Smooth muscle cell (in vitro differentiated cells): ENCODE measurements around the gene USP7. TPM values are rescaled to one million over a fixed set of nuclear protein-coding genes. Genes with fewer than 3 reads are reported as not detected.

Source experiments
- DNase-seq: peaks from one replicate; lab custom pipeline; 2025; ENCODE audit not compliant: unreplicated experiment; lab: John Stamatoyannopoulos, UW
- H2AFZ ChIP-seq: fragments of 200-600 bp; sonication (generic); 2 replicates; pipeline ENCODE4 v1.6.0; 2016; ENCODE audit warnings: antibody characterized with exemption, low read depth, mild to moderate bottlenecking
- H3F3A ChIP-seq: fragments of 200-600 bp; sonication (generic); 2 replicates; pipeline ENCODE4 v1.6.0; 2017; ENCODE audit warnings: antibody characterized with exemption, low read depth
- H3K27ac ChIP-seq: fragments of 200-600 bp; sonication (generic); 2 replicates; pipeline ENCODE4 v1.5.1; 2016; ENCODE audit warnings: low read depth, mild to moderate bottlenecking
- H3K27me3 ChIP-seq: fragments of 200-600 bp; sonication (generic); 2 replicates; pipeline ENCODE4 v1.6.1; 2016; ENCODE audit warnings: low read depth, mild to moderate bottlenecking
- H3K36me3 ChIP-seq: fragments of 200-600 bp; sonication (generic); 2 replicates; pipeline ENCODE4 v1.5.1; 2016; ENCODE audit warnings: low read depth
- H3K4me1 ChIP-seq: fragments of 200-600 bp; sonication (generic); 2 replicates; pipeline ENCODE4 v1.5.1; 2016; ENCODE audit warnings: low read depth
- H3K4me2 ChIP-seq: fragments of 200-600 bp; sonication (generic); 2 replicates; pipeline ENCODE4 v1.6.0; 2016; ENCODE audit warnings: mild to moderate bottlenecking
- H3K4me3 ChIP-seq: fragments of 200-600 bp; sonication (generic); 2 replicates; pipeline ENCODE4 v1.5.1; 2016; ENCODE audit warnings: mild to moderate bottlenecking
- H3K79me2 ChIP-seq: fragments of 200-600 bp; sonication (generic); 2 replicates; pipeline ENCODE4 v1.6.0; 2016; ENCODE audit warnings: low read depth, mild to moderate bottlenecking
- H3K9ac ChIP-seq: fragments of 200-600 bp; sonication (generic); 2 replicates; pipeline ENCODE4 v1.6.0; 2016; ENCODE audit warnings: low read depth
- H3K9me3 ChIP-seq: fragments of 200-600 bp; sonication (generic); replicated peaks from 2 replicates; pipeline ENCODE4 v1.5.1; 2016; ENCODE audit warnings: low read depth
- H4K20me1 ChIP-seq: fragments of 200-600 bp; sonication (generic); 2 replicates; pipeline ENCODE4 v1.6.0; 2016; ENCODE audit warnings: low read depth
- WGBS: methylation state at CpG from one replicate; pipeline ENCODE4 v1.1.7; 2016; ENCODE audit warnings: low lambda C conversion rate; 5-methylcytosine and 5-hydroxymethylcytosine counted together
- polyA plus RNA-seq: library from polyadenylated mRNA; unstranded; fragments of >200 nt; fragmentation: Nextera tagmentation; extraction: Ambion mirVana; gene quantifications from 2 replicates; pipeline ENCODE4 v1.2.1, GENCODE V29; 2016
- total RNA-seq: library from RNA; depleted of rRNA; stranded (reverse); fragments of >200 nt; gene quantifications from 2 replicates; pipeline ENCODE4 v1.2.3, GENCODE V29; 2014
- TF ChIP-seq, protein P1 (sequence below): fragments of 200-600 bp; sonication (generic); IDR thresholded peaks from 2 replicates; pipeline ENCODE4 v1.5.1; 2017; ENCODE audit warnings: borderline replicate concordance, mild to moderate bottlenecking, antibody characterized with exemption; ENCODE audit not compliant: insufficient read depth, poor library complexity, severe bottlenecking

Gene USP7
- total and polyA plus RNA-seq, 2 experiments from 2014 or later: 50.7 to 52.1 TPM

DNA sequence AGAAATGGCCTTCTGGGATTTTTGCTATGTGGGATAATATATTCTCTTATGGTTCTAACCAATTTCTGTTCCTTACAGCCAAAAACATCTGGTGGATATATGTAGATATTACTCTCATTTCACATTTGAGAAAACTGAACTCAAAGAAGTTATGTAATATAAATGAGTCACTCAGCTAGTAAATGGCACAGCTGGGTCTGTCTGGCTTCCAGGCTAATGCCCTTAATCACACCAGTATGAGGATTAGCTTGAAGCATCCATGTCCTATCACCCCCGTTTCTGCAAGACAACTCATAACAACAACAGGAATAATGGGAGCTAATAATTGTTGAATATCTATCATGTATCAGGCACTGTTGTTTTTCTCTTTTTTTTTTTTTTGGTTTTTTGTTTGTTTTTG is 34.4 kb upstream of the USP7 start:
- Histone ChIP-seq H3K9ac (no peak overlapping the region), H3K79me2 (no peaks in the 10 kb centered on the region), H2AFZ (no peak overlapping the region), H3K4me1 (no peaks in the 10 kb centered on the region), H3K27me3 (no peaks in the 10 kb centered on the region), H3K36me3 (no peaks in the 10 kb centered on the region), H3K4me2 (peak overlapping the region; percentile 7), H4K20me1 (no peaks in the 10 kb centered on the region), H3K27ac (peak overlapping the region; percentile 35), H3K9me3 (no peaks in the 10 kb centered on the region), H3K4me3 (no peak overlapping the region), H3F3A (peaks cover 3% of the 10 kb centered on the region)
- 13% methylated on average over 1 of the region's 1 CpG for WGBS
- DNase-seq: no peak
- TF ChIP-seq, protein P1, sequence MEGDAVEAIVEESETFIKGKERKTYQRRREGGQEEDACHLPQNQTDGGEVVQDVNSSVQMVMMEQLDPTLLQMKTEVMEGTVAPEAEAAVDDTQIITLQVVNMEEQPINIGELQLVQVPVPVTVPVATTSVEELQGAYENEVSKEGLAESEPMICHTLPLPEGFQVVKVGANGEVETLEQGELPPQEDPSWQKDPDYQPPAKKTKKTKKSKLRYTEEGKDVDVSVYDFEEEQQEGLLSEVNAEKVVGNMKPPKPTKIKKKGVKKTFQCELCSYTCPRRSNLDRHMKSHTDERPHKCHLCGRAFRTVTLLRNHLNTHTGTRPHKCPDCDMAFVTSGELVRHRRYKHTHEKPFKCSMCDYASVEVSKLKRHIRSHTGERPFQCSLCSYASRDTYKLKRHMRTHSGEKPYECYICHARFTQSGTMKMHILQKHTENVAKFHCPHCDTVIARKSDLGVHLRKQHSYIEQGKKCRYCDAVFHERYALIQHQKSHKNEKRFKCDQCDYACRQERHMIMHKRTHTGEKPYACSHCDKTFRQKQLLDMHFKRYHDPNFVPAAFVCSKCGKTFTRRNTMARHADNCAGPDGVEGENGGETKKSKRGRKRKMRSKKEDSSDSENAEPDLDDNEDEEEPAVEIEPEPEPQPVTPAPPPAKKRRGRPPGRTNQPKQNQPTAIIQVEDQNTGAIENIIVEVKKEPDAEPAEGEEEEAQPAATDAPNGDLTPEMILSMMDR: no peak

DNA sequence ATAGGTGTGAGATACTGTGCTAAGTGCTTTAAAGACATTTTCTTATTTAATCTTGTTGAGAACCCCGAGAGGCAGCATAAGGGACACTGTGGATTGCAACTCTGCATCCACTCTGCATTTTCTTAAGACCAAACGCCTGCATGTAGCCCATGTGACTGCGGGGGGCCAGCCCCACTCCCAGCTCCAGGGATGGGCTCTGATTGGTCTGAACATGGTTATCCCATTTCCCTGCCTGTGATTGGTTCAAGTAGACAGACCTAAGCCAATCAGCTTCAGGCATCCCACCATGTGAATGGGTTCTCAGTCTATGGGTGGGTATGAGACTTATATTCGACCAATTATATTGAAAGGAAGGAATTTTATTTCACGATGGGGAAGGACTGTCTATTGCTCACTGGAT is 33.2 kb upstream of the USP7 start:
- WGBS: 80% methylated on average over 5 of the region's 5 CpGs
- Histone ChIP-seq H3F3A (peaks cover 3% of the 10 kb centered on the region), H2AFZ (no peak overlapping the region), H3K9me3 (no peaks in the 10 kb centered on the region), H3K9ac (no peak overlapping the region), H3K27ac (no peak overlapping the region), H3K4me1 (no peaks in the 10 kb centered on the region), H3K4me2 (no peak overlapping the region), H3K36me3 (no peaks in the 10 kb centered on the region), H4K20me1 (no peaks in the 10 kb centered on the region), H3K4me3 (no peak overlapping the region), H3K27me3 (no peaks in the 10 kb centered on the region), H3K79me2 (no peaks in the 10 kb centered on the region)
- DNase-seq: no peak
- TF ChIP-seq, protein P1: no peak

DNA sequence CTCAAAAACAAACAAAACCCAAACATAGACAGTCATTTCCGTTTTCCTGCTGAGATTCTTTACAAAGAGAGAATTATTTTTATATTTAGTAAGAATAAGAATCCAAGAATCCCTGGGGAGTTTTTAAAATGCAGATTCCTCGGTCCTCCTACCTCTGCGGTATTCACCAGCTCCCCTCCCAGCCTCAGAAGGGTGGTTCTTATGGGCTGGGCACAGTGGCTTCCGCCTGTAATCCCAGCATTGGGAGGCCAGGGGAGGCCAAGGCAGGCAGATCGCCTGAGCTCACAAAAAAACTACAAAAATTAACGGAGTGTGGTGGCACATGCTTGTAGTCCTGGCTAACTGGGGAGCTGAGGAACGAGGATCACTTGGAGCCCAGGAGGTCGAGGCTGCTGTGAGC is 26.7 kb upstream of the USP7 start:
- no peak for DNase-seq
- Histone ChIP-seq H3K4me2 (no peak overlapping the region), H3K4me3 (no peak overlapping the region), H3K9me3 (no peaks in the 10 kb centered on the region), H3K27ac (no peak overlapping the region), H3K79me2 (no peaks in the 10 kb centered on the region), H2AFZ (no peak overlapping the region), H3K9ac (no peak overlapping the region), H3F3A (no peaks in the 10 kb centered on the region), H3K4me1 (no peaks in the 10 kb centered on the region), H3K36me3 (no peaks in the 10 kb centered on the region), H4K20me1 (no peaks in the 10 kb centered on the region), H3K27me3 (no peaks in the 10 kb centered on the region)
- TF ChIP-seq, protein P1: no peak
- 56% methylated on average over 8 of the region's 8 CpGs for WGBS

DNA sequence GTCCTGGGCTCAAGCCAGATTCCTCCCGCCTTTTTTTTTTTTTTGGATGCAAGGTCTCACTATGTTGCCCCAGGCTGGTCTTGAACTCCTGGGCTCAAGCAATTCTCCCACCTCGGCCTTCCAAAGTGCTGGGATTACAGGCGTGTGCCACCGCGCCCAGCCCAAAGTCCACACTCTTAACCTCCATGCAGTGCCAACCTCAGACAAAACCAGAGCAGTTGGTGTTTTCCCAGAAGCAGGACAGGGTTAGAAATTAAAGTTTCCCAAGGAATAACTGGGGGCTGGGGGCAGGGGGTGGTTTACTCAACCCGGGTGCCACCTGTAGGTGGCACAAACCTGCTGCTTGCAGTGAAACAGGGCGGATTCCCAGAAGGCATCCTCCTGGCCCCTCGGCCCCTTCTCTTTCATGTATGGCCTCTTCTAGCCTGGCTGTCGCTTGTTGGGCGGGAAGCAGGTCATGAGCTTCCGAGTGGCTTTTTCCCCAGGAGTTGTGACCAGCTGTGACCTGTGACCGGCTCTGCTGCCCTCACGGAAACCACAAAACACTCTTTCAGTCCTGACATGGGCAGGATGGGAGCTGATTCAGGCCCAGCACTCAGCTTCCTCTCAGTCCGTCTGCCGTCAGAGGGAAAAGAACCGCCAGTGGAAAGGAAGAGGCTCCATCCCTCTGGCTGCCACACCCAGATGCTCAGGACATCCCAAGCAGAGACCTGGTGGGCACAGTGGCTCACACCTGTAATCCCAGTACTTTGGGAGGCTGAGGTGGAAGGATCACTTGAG is 25.6 kb upstream of the USP7 start:
- Histone ChIP-seq H3F3A (no peaks in the 10 kb centered on the region), H3K36me3 (no peaks in the 10 kb centered on the region), H3K27me3 (no peaks in the 10 kb centered on the region), H3K9me3 (no peaks in the 10 kb centered on the region), H3K9ac (no peak overlapping the region), H4K20me1 (no peaks in the 10 kb centered on the region), H3K4me1 (no peaks in the 10 kb centered on the region), H2AFZ (no peak overlapping the region), H3K27ac (no peak overlapping the region), H3K79me2 (no peaks in the 10 kb centered on the region), H3K4me3 (no peak overlapping the region), H3K4me2 (no peak overlapping the region)
- 88% methylated on average over 16 of the region's 16 CpGs for WGBS
- TF ChIP-seq, protein P1: no peak
- DNase-seq: no peak
